Naive thymus-derived CD8-positive, alpha-beta T cell (primary cell): Measurements from ENCODE around the gene FFAR1. TPM values are rescaled to one million over a fixed set of nuclear protein-coding genes. Genes with fewer than 3 reads are reported as not detected.
"Not testable (repeated sequence)": the region's sequence is repeated elsewhere in the genome, so short reads cannot be mapped to it uniquely, and the experiment has no call there.

Experiments
- ATAC-seq, 2 donors: fragments of 150-1000 bp; cut with Tn5 transposase in 1 of 2; sonication (Bioruptor Pico), chemical (Tn5 transposase) in 1 of 2; 1 replicate in 1 of 2; 2 replicates in 1 of 2; pipeline ENCODE4 v1.10.0; 2021; ENCODE audit warnings: mild to moderate bottlenecking in 2 of 2, moderate library complexity in 2 of 2
- POLR2A ChIA-PET: fragments of 350-600 bp; sonication (Branson Sonifier 250); formaldehyde crosslinking; loops from one replicate; lab custom pipeline; 2021; ENCODE audit warnings: antibody characterized with exemption; lab: Charles Lee
- DNase-seq, 10 donors: peaks; one replicate each; pipeline versions ENCODE4 v3.0.0 to v3.0.0-alpha.2; 2020 to 2022
- H3K27ac Mint-ChIP-seq, 10 donors: one replicate each; pipeline ENCODE4 v1.8.0; 2020 to 2022; ENCODE audit warnings: mild to moderate bottlenecking in 10 of 10, mixed read lengths in 10 of 10, moderate library complexity in 4 of 10, inconsistent platforms in 1 of 10
- H3K27me3 Mint-ChIP-seq, 5 donors: one replicate each; pipeline ENCODE4 v1.8.0; 2021 to 2022; ENCODE audit warnings: mixed read lengths in 5 of 5
- H3K36me3 Mint-ChIP-seq, 3 donors: one replicate each; pipeline ENCODE4 v1.8.0; 2020 to 2022; ENCODE audit warnings: mixed read lengths in 3 of 3, mild to moderate bottlenecking in 2 of 3, inconsistent platforms in 1 of 3
- H3K4me1 Mint-ChIP-seq, 4 donors: one replicate each; pipeline ENCODE4 v1.8.0; 2021 to 2022; ENCODE audit warnings: mixed read lengths in 4 of 4
- H3K4me3 Mint-ChIP-seq, 10 donors: one replicate each; pipeline ENCODE4 v1.8.0; 2020 to 2022; ENCODE audit warnings: mild to moderate bottlenecking in 10 of 10, mixed read lengths in 10 of 10, moderate library complexity in 6 of 10, inconsistent platforms in 1 of 10
- H3K9me3 Mint-ChIP-seq, 9 donors: one replicate each; pipeline ENCODE4 v1.8.0; 2020 to 2022; ENCODE audit warnings: mixed read lengths in 9 of 9, mild to moderate bottlenecking in 3 of 9, inconsistent platforms in 1 of 9, moderate library complexity in 1 of 9
- polyA plus RNA-seq, 3 donors: library from polyadenylated mRNA; unstranded; fragments of 300-500 nt; fragmentation: Illumina TruSeq; gene quantifications; one replicate each; pipeline ENCODE4 v1.2.3, GENCODE V29; 2021
- total RNA-seq, 8 experiments: library from RNA in 2 of 8; stranded (reverse) in 2 of 8; gene quantifications; one replicate each; pipeline ENCODE4 v1.2.3 and lab custom pipeline; 2021 to 2026

The FFAR1 gene
- total and polyA plus RNA-seq, 5 experiments from 2014 or later: not detected

GRCh38 chr19:35357867-35358573 lies 10.3 kb downstream of the FFAR1 start, which contains the start of gene FFAR3:
FFAR3 (plus strand) TSS chr19:35358460; CDS start chr19:35358891, 431 bp downstream.
- Mint-ChIP-seq H3K4me3 (peak within 1 kb of the TSS in 5 of 10 donors; percentile 33 to 57 (median 43)), H3K27me3 (peaks cover 0 to 35% (median 10%) of the 10 kb centered on the region in 5 donors), H3K9me3 (no peaks in the 10 kb centered on the region), H3K27ac (peak within 1 kb of the TSS in 5 of 10 donors; percentile 2 to 56 (median 45)), H3K4me1 (peaks cover 5 to 17% (median 8%) of the 10 kb centered on the region in 4 donors), H3K36me3 (no peaks in the 10 kb centered on the region)
- ATAC-seq (peak in 1 of 2 donors; percentile 50), DNase-seq (peak in 1 of 10 donors; percentile 30)
- POLR2A ChIA-PET: interaction anchor here (0.7 kb wide), 1 partner anchor 10 kb away, joined by 4 read pairs; the partner anchor contains the start of gene FFAR1

- H3K27ac Mint-ChIP-seq, H3K9me3 Mint-ChIP-seq, POLR2A ChIA-PET, H3K4me3 Mint-ChIP-seq, DNase-seq, ATAC-seq, H3K36me3 Mint-ChIP-seq: not testable (repeated sequence)
- Mint-ChIP-seq H3K4me1 (peaks cover 5 to 12% (median 7%) of the 10 kb centered on the region in 4 donors), H3K27me3 (peaks cover 0 to 43% (median 10%) of the 10 kb centered on the region in 5 donors)
These were observed 11.1 kb downstream of the FFAR1 start for GRCh38 chr19:35358834-35359233.

- H3K4me1 Mint-ChIP-seq: peaks cover 5 to 12% (median 7%) of the 10 kb centered on the region in 4 donors
- H3K9me3 Mint-ChIP-seq, POLR2A ChIA-PET, ATAC-seq, H3K4me3 Mint-ChIP-seq, H3K27ac Mint-ChIP-seq, DNase-seq, H3K36me3 Mint-ChIP-seq: not testable (repeated sequence)
- H3K27me3 Mint-ChIP-seq: peaks cover 0 to 49% (median 12%) of the 10 kb centered on the region in 5 donors
These were observed 11.7 kb downstream of the FFAR1 start for GRCh38 chr19:35359395-35359794.

- H3K4me3 Mint-ChIP-seq, H3K27ac Mint-ChIP-seq, ATAC-seq, H3K9me3 Mint-ChIP-seq, DNase-seq, H3K4me1 Mint-ChIP-seq, H3K36me3 Mint-ChIP-seq, POLR2A ChIA-PET: not testable (repeated sequence)
- peaks cover 0 to 50% (median 17%) of the 10 kb centered on the region in 5 donors for H3K27me3 Mint-ChIP-seq
These were observed 12.4 kb downstream of the FFAR1 start for GRCh38 chr19:35360081-35360480.

GRCh38 chr19:35360880-35361420 lies 13.2 kb downstream of the FFAR1 start:
- Mint-ChIP-seq H3K36me3 (no peaks in the 10 kb centered on the region), H3K27ac (no peak overlapping the region), H3K4me1 (peaks cover 5 to 9% (median 7%) of the 10 kb centered on the region in 4 donors), H3K27me3 (peaks cover 0 to 53% (median 19%) of the 10 kb centered on the region in 5 donors), H3K9me3 (no peaks in the 10 kb centered on the region), H3K4me3 (no peak overlapping the region)
- POLR2A ChIA-PET: no interaction called here
- DNase-seq (no peak), ATAC-seq (no peak)

- ATAC-seq: no peak
- Mint-ChIP-seq H3K27ac (no peak overlapping the region), H3K36me3 (no peaks in the 10 kb centered on the region), H3K27me3 (peaks cover 0 to 59% (median 22%) of the 10 kb centered on the region in 5 donors), H3K4me1 (peaks cover 5 to 9% (median 7%) of the 10 kb centered on the region in 4 donors), H3K4me3 (no peak overlapping the region), H3K9me3 (no peaks in the 10 kb centered on the region)
- no peak for DNase-seq
- POLR2A ChIA-PET: no interaction called here
These were observed 14.7 kb downstream of the FFAR1 start for GRCh38 chr19:35362261-35363000.

GRCh38 chr19:35363001-35363590 lies 15.4 kb downstream of the FFAR1 start:
- DNase-seq (no peak), ATAC-seq (no peak)
- Mint-ChIP-seq H3K27me3 (peaks cover 0 to 53% (median 22%) of the 10 kb centered on the region in 5 donors), H3K9me3 (no peaks in the 10 kb centered on the region), H3K4me1 (peaks cover 3 to 4% (median 3%) of the 10 kb centered on the region in 4 donors), H3K27ac (peak overlapping the region in 1 of 10 donors; percentile 53), H3K36me3 (no peaks in the 10 kb centered on the region), H3K4me3 (no peak overlapping the region)
- POLR2A ChIA-PET: interaction anchor here (0.6 kb wide), 1 partner anchor 12 kb away, joined by 5 read pairs; no protein-coding TSS in a partner anchor

GRCh38 chr19:35363711-35364425 lies 16.2 kb downstream of the FFAR1 start:
- no peaks in the 10 kb centered on the region for H3K36me3 Mint-ChIP-seq
- DNase-seq (no peak), ATAC-seq (no peak)
- H3K27ac Mint-ChIP-seq: no peak overlapping the region
- no peaks in the 10 kb centered on the region for H3K9me3 Mint-ChIP-seq
- H3K27me3 Mint-ChIP-seq: peaks cover 0 to 47% (median 22%) of the 10 kb centered on the region in 5 donors
- no peaks in the 10 kb centered on the region for H3K4me1 Mint-ChIP-seq
- no peak overlapping the region for H3K4me3 Mint-ChIP-seq
- POLR2A ChIA-PET: interaction anchor here (0.6 kb wide), 1 partner anchor 13 kb away, joined by 5 read pairs; no protein-coding TSS in a partner anchor

- no peak for ATAC-seq
- Mint-ChIP-seq H3K4me3 (no peak overlapping the region), H3K4me1 (peaks cover 0 to 2% (median 0%) of the 10 kb centered on the region in 4 donors), H3K27ac (no peak overlapping the region), H3K9me3 (no peaks in the 10 kb centered on the region), H3K27me3 (peaks cover 0 to 47% (median 22%) of the 10 kb centered on the region in 5 donors), H3K36me3 (no peaks in the 10 kb centered on the region)
- no peak for DNase-seq
- POLR2A ChIA-PET: interaction anchor here (0.9 kb wide), 1 partner anchor 13 kb away, joined by 4 read pairs; no protein-coding TSS in a partner anchor
These were observed 17.6 kb downstream of the FFAR1 start for GRCh38 chr19:35365303-35365702.

GRCh38 chr19:35368378-35368777 lies 20.7 kb downstream of the FFAR1 start:
- Mint-ChIP-seq H3K4me1 (peaks cover 0 to 2% (median 0%) of the 10 kb centered on the region in 4 donors), H3K4me3 (no peak overlapping the region), H3K9me3 (no peaks in the 10 kb centered on the region), H3K36me3 (no peaks in the 10 kb centered on the region), H3K27me3 (peaks cover 0 to 20% (median 12%) of the 10 kb centered on the region in 5 donors), H3K27ac (no peak overlapping the region)
- POLR2A ChIA-PET: no interaction called here
- no peak for ATAC-seq
- no peak for DNase-seq

- DNase-seq (no peak), ATAC-seq (no peak)
- POLR2A ChIA-PET: no interaction called here
- no peaks in the 10 kb centered on the region for H3K9me3 Mint-ChIP-seq
- no peak overlapping the region for H3K4me3 Mint-ChIP-seq
- H3K27ac Mint-ChIP-seq: no peak overlapping the region
- no peaks in the 10 kb centered on the region for H3K36me3 Mint-ChIP-seq
- peaks cover 0 to 4% (median 0%) of the 10 kb centered on the region in 4 donors for H3K4me1 Mint-ChIP-seq
- peaks cover 0 to 13% (median 9%) of the 10 kb centered on the region in 5 donors for H3K27me3 Mint-ChIP-seq
These were observed 21.8 kb downstream of the FFAR1 start for GRCh38 chr19:35369522-35369921.

GRCh38 chr19:35370722-35371121 lies 23.0 kb downstream of the FFAR1 start, which contains the start of gene GPR42:
GPR42 (plus strand) TSS chr19:35371068; CDS start chr19:35371360, 292 bp downstream.
- no peaks in the 10 kb centered on the region for H3K36me3 Mint-ChIP-seq
- ATAC-seq (no peak), DNase-seq (no peak)
- peaks cover 0 to 8% (median 2%) of the 10 kb centered on the region in 4 donors for H3K4me1 Mint-ChIP-seq
- H3K4me3 Mint-ChIP-seq: no peak within 1 kb of the TSS
- POLR2A ChIA-PET: no interaction called here
- H3K27me3 Mint-ChIP-seq: peaks cover 2 to 19% (median 15%) of the 10 kb centered on the region in 5 donors
- no peaks in the 10 kb centered on the region for H3K9me3 Mint-ChIP-seq
- H3K27ac Mint-ChIP-seq: no peak within 1 kb of the TSS
